WI38 (cell line): ENCODE measurements around the gene STUM.

ENCODE experiments used
- H3K4me3 ChIP-seq: 2 replicates; pipeline ENCODE4 v1.5.1; 2011; ENCODE audit warnings: low read depth, mild to moderate bottlenecking, control low read depth, low read length
- CTCF ChIP-seq: IDR thresholded peaks from 2 replicates; pipeline ENCODE4 v1.5.1; 2012; ENCODE audit warnings: low read depth, mild to moderate bottlenecking, control low read depth, low read length

The STUM gene

DNA sequence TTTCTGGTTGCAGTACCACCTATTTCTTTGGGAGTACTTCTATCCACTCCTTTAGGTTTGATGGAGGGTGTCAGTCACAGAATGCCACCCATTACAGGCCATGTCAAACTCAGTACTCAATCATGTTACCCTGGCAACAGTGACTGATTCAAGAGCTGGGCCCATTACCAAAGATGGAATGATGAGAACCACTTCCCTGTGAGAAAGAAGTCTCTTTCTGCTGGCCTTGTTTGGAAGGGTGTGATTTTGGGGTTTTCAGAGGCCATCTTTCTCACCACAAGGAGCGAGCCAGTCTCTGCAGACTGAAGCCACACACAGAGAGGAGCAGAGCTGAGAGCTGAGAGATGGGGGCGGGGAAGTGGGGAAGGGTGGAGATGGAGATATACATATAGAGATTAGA, 13.9 kb upstream of the STUM start:
- TF ChIP-seq CTCF, result no peak
- H3K4me3 ChIP-seq, result no peak overlapping the region

DNA sequence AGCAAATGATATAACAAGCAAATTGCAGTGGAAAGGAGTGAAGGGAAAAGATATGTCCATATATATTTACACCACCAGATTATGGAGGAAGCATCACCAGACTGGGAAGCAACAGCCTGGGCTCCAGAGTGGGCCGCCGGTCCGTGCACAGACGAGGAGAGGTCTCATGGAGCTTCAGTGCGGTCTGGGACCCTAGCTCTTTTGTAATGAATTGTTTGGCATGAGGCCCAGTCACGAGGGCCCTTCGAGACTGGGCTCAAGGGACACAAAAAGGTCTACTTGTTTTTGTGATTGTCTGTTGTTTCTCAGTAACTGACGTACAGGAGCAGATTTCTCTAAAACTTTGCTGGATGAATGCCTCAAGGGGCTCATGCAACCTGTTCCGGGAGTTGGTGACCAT, 12.9 kb upstream of the STUM start:
- no peak overlapping the region for H3K4me3 ChIP-seq

DNA sequence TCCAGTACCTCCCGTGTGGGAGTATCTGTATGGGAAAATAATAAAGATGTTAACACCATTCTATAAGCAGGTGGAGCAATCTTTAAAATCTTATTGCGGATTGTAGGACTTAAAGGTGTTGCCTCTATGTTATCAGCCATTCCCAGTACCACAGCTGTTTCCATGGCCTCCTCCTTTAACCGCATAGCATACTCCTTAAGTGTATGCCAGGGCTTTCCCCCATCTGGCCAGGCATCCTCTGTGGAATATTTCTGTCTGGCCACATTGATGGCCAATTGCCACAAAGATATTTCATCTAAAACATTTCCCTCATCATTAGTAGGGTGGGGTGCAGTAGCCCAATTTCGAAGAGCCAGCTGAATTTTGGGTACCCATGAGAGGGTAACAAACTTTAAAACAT, 7.3 kb upstream of the STUM start:
- TF ChIP-seq CTCF, result no peak
- H3K4me3 ChIP-seq, result no peak overlapping the region

More for the DNA sequence above, 12.9 kb upstream of the STUM start:
- no peak for TF ChIP-seq CTCF

DNA sequence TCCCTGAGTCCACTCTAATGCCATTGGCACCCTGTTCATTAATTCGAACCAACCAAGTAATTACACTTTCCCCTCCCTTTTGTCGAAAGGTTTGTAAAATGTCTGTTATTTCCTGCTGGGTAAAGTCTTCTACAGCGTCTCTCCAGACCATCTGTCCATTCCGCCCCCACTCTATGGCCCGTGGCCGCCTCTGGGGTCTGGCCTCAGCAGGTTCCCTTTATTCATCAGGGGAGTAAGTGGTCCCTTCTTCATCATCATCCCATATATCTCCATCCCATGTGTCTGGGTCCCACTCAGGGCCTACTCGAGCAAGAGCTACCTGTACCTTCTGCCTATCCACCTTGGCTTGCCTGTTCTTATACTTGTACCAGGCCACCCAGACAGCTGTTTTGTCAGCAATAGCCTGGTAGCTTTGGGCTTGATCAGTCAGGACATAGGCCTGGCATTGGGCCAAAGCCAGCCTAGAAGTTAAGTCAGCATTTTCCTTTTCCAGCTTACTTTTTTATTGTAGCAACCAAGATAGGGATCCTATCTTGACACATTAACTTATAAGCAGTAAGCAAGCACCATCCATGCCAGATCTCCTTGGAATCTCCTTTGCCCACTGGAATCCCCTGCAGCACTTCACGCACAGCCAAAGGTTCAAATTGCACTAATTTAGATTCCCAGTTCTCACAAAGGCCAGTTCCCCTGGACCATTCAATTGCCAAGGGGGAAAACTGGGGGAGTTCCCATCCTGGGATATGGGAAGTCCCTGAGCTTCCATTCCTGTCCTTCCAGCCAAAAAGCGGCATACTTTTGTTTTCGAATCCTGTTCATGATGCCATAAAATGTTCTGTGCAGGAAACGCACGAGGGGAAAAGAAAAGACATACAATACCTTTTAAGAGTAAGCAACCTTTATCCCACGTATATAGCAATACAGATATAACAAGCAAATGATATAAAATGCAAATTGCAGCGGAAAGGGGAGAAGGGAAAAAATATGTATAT, 6.6 kb upstream of the STUM start:
- H3K4me3 ChIP-seq, result no peak overlapping the region
- no peak for TF ChIP-seq CTCF

GRCh38 chr1:226542623-226543103, 5.9 kb upstream of the STUM start:
- no peak for TF ChIP-seq CTCF
- no peak overlapping the region for H3K4me3 ChIP-seq

GRCh38 chr1:226545836-226546596, 2.5 kb upstream of the STUM start:
- H3K4me3 ChIP-seq, result no peak overlapping the region
- TF ChIP-seq CTCF, result no peak
